Fibroblast of lung (primary cell): Measurements from ENCODE around the gene TLNRD1. TPM values are rescaled to one million over a fixed set of nuclear protein-coding genes. Genes with fewer than 3 reads are reported as not detected.

Source experiments
- DNase-seq, 2 donors: peaks; one replicate each; pipeline versions ENCODE4 v3.0.0 to v3.0.0-alpha.2; 2010; ENCODE audit warnings: low read depth in 2 of 2
- H2AFZ ChIP-seq: 2 replicates; pipeline ENCODE4 v1.5.1; 2012; ENCODE audit warnings: low read length, control low read depth, inconsistent platforms
- H3K27ac ChIP-seq: 2 replicates; pipeline ENCODE4 v1.5.1; 2011; ENCODE audit warnings: low read length, control low read depth; ENCODE audit not compliant: insufficient read depth
- H3K27me3 ChIP-seq: 2 replicates; pipeline ENCODE4 v1.5.1; 2011; ENCODE audit warnings: mild to moderate bottlenecking, low read length; ENCODE audit not compliant: control insufficient read depth, insufficient read depth
- H3K36me3 ChIP-seq: 2 replicates; pipeline ENCODE4 v1.5.1; 2011; ENCODE audit warnings: low read length; ENCODE audit not compliant: control insufficient read depth, insufficient read depth
- H3K4me1 ChIP-seq: 2 replicates; pipeline ENCODE4 v1.5.1; 2011; ENCODE audit warnings: low read length; ENCODE audit not compliant: control insufficient read depth, insufficient read depth; ENCODE audit errors: extremely low read depth
- H3K4me2 ChIP-seq: 2 replicates; pipeline ENCODE4 v1.5.1; 2011; ENCODE audit warnings: low read length, control low read depth; ENCODE audit not compliant: insufficient read depth; ENCODE audit errors: extremely low read depth
- H3K4me3 ChIP-seq, 4 experiments: fragments of 200-600 bp in 1 of 4; sonication (generic) in 1 of 4; replicated peaks in 1 of 4; 2 replicates each; pipeline ENCODE4 v1.5.1; 2011 to 2016; ENCODE audit warnings: low read length in 4 of 4, low read depth in 3 of 4, mild to moderate bottlenecking in 3 of 4, control low read depth in 2 of 4, inconsistent platforms in 1 of 4, mixed read lengths in 1 of 4; ENCODE audit not compliant: insufficient read depth in 1 of 4; ENCODE audit errors: control extremely low read depth in 1 of 4
- H3K79me2 ChIP-seq: 2 replicates; pipeline ENCODE4 v1.5.1; 2012; ENCODE audit warnings: mild to moderate bottlenecking, low read length, inconsistent platforms; ENCODE audit not compliant: control insufficient read depth, insufficient read depth
- H3K9ac ChIP-seq: 2 replicates; pipeline ENCODE4 v1.5.1; 2011; ENCODE audit warnings: mild to moderate bottlenecking, low read length, control low read depth; ENCODE audit not compliant: insufficient read depth
- H3K9me3 ChIP-seq: 2 replicates; pipeline ENCODE4 v1.5.1; 2012; ENCODE audit warnings: low read depth, low read length; ENCODE audit not compliant: control insufficient read depth, insufficient read depth
- H4K20me1 ChIP-seq: 2 replicates; pipeline ENCODE4 v1.5.1; 2011; ENCODE audit warnings: low read length; ENCODE audit not compliant: control insufficient read depth, insufficient read depth; ENCODE audit errors: extremely low read depth
- CTCF ChIP-seq, 2 donors: IDR thresholded peaks in 1 of 2; conservative IDR thresholded peaks in 1 of 2; 1 replicate in 1 of 2; 2 replicates in 1 of 2; pipeline ENCODE4 v1.5.1; 2011 to 2012; ENCODE audit warnings: low read length in 2 of 2, control low read depth in 1 of 2, inconsistent platforms in 1 of 2, low read depth in 1 of 2, mild to moderate bottlenecking in 1 of 2
- EZH2 ChIP-seq: IDR thresholded peaks from 2 replicates; pipeline ENCODE4 v1.5.1; 2012; ENCODE audit warnings: low read length, control low read depth, mild to moderate bottlenecking; ENCODE audit errors: missing control alignments
- polyA plus RNA-seq, 2 donors: library from polyadenylated mRNA; depleted of rRNA in 1 of 2; stranded (reverse) in 1 of 2; unstranded in 1 of 2; fragments of >200 nt; gene quantifications; 2 replicates each; pipeline ENCODE4 v1.2.1, GENCODE V29; 2011 to 2012; ENCODE audit warnings: missing spikeins in 1 of 2
- total RNA-seq: library from RNA; depleted of rRNA; stranded (reverse); fragments of >200 nt; gene quantifications from 2 replicates; pipeline ENCODE4 v1.2.1, GENCODE V29; 2014

Gene TLNRD1
- total and polyA plus RNA-seq, 2 donors (not counting 1 experiment from before 2014, with no cell fraction given), result 3.3 to 4.3 TPM

- Histone ChIP-seq H3K4me1 (peaks cover 9% of the 10 kb centered on the region), H3K4me2 (peak overlapping the region; percentile 95), H3K27me3 (no peaks in the 10 kb centered on the region), H3K36me3 (no peaks in the 10 kb centered on the region), H3K9ac (peak overlapping the region; percentile 83), H3K4me3 (peak overlapping the region; percentile 78 to 98 (median 92)), H2AFZ (peak overlapping the region; percentile 95), H4K20me1 (no peaks in the 10 kb centered on the region), H3K79me2 (peaks cover 46% of the 10 kb centered on the region), H3K9me3 (no peaks in the 10 kb centered on the region), H3K27ac (peak overlapping the region; percentile 66)
- DNase-seq, result no peak
- TF ChIP-seq EZH2 (no peak), CTCF (conservative IDR thresholded peaks at IDR 0.05 in 1 of 2, IDR thresholded peaks at IDR 0.05 in 1 of 2; ENCODE audit: low read depth in 1 of 2, low read length in 2 of 2) (no peak)
Observed at GRCh38 chr15:80989081-80989517, 11.6 kb upstream of the TLNRD1 start.

- Histone ChIP-seq H3K9ac (peak within 1 kb of the TSS; percentile 83), H2AFZ (peak within 1 kb of the TSS; percentile 95), H3K4me2 (peak within 1 kb of the TSS; percentile 95), H4K20me1 (no peaks in the 10 kb centered on the region), H3K27ac (peak within 1 kb of the TSS; percentile 91), H3K79me2 (peaks cover 41% of the 10 kb centered on the region), H3K36me3 (no peaks in the 10 kb centered on the region), H3K4me1 (peaks cover 9% of the 10 kb centered on the region), H3K27me3 (no peaks in the 10 kb centered on the region), H3K4me3 (peak within 1 kb of the TSS; percentile 78 to 98 (median 92)), H3K9me3 (no peaks in the 10 kb centered on the region)
- TF ChIP-seq CTCF (conservative IDR thresholded peaks at IDR 0.05 in 1 of 2, IDR thresholded peaks at IDR 0.05 in 1 of 2; ENCODE audit: low read depth in 1 of 2, low read length in 2 of 2) (no peak), EZH2 (no peak)
- peak; percentile 91 to 95 for DNase-seq
Observed at GRCh38 chr15:80989518-80990478, 10.9 kb upstream of the TLNRD1 start, which contains the start of gene MESD. MESD (minus strand) TSS chr15:80989819; CDS start chr15:80989791, 28 bp downstream.

- DNase-seq, result no peak
- no peak overlapping the region for H3K9ac ChIP-seq
- H3K27me3 ChIP-seq, result no peaks in the 10 kb centered on the region
- no peak overlapping the region for H3K4me2 ChIP-seq
- peak overlapping the region; percentile 91 for H3K27ac ChIP-seq
- H4K20me1 ChIP-seq, result no peaks in the 10 kb centered on the region
- H3K9me3 ChIP-seq, result no peaks in the 10 kb centered on the region
- TF ChIP-seq EZH2 (no peak), CTCF (conservative IDR thresholded peaks at IDR 0.05 in 1 of 2, IDR thresholded peaks at IDR 0.05 in 1 of 2; ENCODE audit: low read depth in 1 of 2, low read length in 2 of 2) (no peak)
- H2AFZ ChIP-seq, result no peak overlapping the region
- H3K4me3 ChIP-seq, result no peak overlapping the region
- H3K79me2 ChIP-seq, result peaks cover 33% of the 10 kb centered on the region
- peaks cover 9% of the 10 kb centered on the region for H3K4me1 ChIP-seq
- no peaks in the 10 kb centered on the region for H3K36me3 ChIP-seq
Observed at GRCh38 chr15:80990955-80991354, 9.8 kb upstream of the TLNRD1 start.
